ENCODE measurements around the gene CCDC81.
"Not testable (repeated sequence)": the region's sequence is repeated elsewhere in the genome, so short reads cannot be mapped to it uniquely, and the experiment has no call there.

The CCDC81 gene

DNA sequence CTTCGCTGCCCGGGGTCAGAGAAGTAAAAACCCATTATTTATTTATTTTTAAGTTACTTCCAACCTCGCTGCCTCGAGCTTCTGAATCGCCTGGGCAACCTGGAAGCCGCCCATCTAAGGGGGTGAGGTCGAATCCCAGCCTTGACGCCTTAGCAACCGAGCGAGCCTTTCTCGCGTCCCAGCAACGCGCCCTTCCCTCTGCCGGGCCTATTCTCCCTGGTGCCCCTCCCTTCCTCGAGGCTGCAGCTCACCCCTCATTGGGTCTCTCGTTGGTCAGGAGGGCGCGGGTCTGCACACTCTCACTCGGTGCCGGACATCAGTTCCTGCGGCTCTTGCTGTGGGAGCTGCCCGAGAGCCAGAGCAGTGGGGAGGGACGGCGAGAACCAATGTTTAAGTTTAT, at the start of gene CCDC81:
Gene CCDC81 (plus strand): TSS at position 302 of the 400 bp plus-strand sequence. CDS start 277 bp downstream, outside the sequence.
- no peak for DNase-seq

DNA sequence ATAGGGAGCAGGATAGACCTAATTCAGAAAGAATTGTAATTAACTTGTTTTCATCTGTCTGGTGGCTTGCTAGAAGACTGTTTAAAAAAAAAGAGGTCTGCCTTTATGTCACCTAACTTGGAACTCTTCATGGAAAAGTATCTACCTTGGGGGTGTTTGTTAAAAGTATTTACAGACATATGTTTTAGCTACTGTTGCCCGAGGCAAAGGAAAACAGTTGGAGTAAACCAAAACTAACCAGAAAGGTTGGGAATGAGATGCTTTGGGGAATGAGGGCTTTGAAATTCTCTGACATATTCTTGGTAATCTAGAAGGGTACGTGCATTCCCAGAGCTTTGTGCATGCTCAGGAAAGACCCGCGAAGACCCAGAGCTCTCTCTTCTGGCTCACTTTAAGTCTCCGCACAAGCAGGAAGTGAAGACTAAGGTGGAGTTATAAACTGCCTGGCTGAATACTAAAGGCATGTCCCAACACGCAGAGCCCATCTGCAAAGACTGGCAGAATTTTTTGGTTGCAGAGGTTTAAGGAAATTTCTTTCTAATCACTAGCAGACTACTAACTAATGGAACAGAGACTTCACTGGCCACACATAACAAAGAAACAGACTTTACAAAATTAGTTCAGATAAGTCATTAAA, 39.4 kb upstream of the CCDC81 start:
- DNase-seq: no peak

DNA sequence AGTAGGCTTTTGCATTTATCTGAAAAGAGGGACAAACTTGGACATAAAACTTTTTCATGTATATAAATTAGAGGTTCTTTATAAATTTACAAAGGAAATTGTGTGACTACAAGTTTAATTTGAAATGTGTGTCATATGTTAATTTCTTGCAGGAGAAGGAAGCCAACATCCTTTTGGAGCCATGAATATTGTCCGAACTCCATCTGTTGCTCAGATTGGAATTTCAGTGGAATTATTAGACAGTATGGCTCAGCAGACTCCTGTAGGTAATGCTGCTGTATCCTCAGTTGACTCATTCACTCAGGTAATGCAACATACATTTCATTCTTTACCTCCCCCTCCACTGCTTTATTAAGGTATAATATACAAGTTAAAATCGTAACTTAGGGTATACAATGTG, 37.5 kb upstream of the CCDC81 start:
- DNase-seq: no peak

DNA sequence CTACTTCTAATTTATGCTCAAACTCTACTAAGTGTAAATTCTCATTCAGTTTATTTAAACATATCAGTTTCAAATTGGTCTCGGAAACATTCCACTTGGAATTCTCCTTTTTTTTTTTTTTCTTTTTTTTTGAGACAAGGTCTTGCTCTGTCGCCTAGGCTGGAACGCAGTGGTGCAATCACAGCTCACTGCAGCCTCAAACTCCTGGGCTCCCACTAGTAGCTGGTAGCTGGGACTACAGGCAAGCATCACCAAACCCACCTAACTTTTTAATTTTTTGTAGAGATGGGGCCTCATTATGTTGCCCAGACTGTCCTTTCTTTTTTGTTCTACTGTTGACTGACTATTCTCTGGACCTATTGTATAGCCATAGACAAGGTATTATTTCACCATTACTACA, 33.3 kb upstream of the CCDC81 start:
- no peak for DNase-seq

- DNase-seq: no peak
Observed at GRCh38 chr11:86346513-86346912, 28.2 kb upstream of the CCDC81 start.

- DNase-seq: no peak
Observed at GRCh38 chr11:86355256-86355655, 19.4 kb upstream of the CCDC81 start.

DNA sequence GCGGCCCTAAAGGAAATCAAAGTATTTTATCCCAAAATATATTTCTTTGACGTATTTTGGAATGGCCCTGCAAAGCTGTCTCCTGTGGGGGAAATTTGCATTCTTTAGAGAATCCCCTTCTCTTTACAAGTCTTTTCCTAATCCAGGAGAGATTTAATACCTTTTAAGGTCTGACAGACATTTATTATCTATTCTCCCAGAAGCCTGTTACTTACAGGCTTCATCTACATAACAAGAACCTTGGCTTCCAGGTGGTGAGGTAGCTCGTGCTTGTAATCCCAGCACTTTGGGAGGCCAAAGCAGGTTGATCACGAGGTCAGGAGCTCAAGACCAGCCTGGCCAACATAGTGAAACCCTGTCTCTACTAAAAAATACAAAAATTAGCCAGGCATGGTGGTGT, 17.3 kb upstream of the CCDC81 start:
- not testable (repeated sequence) for DNase-seq

DNA sequence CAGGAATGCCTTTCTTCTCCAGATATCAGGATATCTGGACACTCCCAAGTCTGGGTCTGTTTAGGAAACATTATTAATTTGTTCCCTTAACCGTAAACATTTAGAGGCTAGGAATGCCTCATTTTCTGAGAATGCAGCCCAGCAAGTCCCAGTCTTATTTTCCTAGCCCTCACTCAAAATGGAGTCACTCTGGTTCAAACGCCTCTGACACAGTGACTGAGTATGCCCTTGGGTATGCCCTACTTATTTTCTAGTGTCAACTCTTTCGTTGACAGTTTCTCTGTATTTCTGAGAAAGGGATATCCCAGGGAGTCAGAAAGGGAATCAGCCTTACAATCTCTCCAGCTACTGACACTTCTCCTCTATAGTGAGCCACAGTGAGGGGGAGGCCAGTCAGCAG, 16.0 kb upstream of the CCDC81 start:
- DNase-seq: no peak

- DNase-seq: no peak
Observed at GRCh38 chr11:86360775-86361395, 13.8 kb upstream of the CCDC81 start.

DNA sequence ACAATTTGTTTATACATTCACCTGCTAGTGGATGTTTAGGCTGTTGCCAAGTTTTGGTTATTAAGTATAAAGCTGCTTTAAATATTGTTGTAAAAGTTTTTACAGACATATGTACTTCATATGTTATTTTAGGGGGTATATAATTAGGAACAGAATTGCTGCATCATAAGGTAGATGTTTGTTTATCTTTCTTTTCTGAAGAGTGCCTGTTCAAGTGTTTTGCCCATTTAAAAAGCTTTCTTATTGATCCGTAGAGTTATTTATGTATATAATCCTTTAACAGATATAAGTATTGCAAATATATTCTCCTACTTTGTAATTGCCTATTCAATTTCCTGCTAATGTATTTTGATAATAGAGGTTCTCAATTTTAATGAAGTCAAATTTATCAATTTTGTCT, 11.3 kb upstream of the CCDC81 start:
- no peak for DNase-seq

DNA sequence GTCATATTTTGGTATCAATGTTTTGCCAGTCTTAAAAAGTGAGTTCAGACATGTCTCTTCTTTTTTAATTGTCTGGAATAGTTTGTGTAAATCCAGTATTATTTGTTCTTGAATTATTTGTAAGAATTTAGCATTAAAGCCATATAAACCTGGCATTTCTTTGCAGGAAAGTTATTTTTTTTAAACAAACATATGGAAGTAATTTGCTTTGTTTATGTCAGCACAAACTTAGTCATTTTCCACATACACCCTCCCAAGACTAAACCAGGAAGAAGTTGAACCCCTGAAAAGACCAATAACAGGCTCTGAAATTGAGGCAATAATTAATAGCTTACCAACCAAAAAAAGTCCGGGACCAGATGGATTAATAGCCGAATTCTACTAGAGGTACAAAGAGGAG, 9.1 kb upstream of the CCDC81 start:
- DNase-seq: no peak

DNA sequence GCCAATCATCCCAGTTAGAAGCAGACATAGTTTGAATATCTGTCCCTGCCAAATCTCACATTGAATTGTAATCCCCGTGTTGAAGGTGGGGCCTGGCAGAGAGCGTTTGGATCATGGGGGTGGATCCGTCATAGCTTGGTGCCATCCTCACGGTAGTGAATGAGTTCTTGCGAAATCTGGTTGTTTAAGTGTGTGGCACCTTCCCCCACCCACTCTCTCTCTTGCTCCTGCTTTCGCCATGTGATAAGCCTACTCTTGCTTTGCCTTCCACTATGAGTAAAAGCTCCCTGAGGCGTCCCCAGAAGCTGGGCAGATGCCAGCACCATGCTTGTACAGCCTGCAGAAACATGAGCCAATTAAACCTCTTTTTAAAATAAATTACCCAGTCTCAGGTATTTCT, 5.0 kb upstream of the CCDC81 start:
- no peak for DNase-seq

GRCh38 chr11:86370171-86370570, 4.5 kb upstream of the CCDC81 start:
- DNase-seq: no peak

DNA sequence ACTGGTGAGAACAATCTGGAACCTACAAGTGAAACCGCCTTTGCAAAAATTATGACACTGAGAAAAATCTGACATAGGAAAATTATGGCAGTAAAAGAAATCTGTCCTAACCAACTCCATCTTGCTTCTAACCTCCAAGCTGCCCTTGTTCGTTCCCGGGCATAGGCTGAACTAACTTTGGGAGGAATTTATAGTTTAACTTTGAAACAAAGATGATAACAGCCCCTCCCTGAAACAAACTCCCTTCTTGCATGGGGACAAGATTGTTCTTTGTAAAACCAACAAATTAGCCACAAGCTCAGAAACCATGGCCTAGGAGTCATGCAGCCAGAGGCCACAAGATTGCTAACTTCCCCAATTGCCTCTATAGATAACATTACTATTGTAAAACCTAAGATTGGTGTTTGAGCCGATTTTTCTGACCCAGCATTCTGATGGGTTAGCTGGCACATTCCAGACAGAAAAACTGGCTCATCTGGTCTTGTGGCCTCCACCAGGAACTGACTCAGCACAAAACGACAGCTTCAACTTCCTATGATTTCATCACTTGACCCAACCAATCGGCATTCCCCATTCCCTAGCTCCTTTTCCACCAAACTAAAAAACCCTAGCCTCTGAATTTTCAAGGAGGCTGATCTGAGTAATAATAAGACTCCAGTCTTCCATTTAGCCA, 3.6 kb upstream of the CCDC81 start:
- no peak for DNase-seq

DNA sequence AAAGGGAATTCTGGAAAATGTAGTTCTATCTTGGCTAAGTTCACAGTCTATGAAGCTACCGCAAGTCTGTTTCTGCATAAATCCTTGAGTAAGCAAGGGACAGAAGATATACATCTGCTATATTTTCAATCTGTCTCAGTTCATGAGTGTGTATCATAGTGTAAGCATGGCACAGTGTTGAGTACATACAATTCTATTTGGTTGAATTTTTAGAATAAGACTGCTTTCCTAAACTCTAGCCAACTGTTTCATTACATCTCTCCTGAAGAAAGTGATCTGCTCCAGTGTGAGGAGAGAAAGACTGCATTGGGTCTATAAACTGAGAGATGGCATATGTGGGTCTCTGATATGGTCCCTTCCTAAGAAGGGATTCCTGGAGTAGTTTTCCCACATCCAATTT, 2.6 kb upstream of the CCDC81 start:
- DNase-seq: no peak

DNA sequence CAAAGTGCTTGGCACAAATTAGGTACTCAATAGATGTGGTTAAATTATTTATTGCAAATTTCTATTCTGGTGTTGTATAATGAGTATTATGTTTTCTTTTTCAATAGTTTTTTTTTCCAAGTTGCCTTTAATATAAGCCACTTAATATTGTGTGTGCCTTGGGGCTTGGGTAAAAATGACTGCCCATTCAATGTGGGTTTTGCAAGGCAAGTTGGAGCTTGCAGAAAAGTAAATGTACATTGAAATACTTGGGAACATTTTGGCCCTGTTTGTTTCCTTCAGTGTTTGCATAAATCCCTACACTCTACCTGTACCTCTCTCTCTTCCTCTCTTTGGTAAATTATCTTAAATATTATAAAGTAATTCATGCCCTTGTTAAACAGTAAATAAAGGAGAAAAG, 2.1 kb upstream of the CCDC81 start:
- DNase-seq: peak; percentile 63

- DNase-seq: no peak
Observed at GRCh38 chr11:86374069-86374468, 618 bp upstream of the CCDC81 start.

- no peak for DNase-seq
Observed at GRCh38 chr11:86377972-86378371, 3.3 kb downstream of the CCDC81 start.

DNA sequence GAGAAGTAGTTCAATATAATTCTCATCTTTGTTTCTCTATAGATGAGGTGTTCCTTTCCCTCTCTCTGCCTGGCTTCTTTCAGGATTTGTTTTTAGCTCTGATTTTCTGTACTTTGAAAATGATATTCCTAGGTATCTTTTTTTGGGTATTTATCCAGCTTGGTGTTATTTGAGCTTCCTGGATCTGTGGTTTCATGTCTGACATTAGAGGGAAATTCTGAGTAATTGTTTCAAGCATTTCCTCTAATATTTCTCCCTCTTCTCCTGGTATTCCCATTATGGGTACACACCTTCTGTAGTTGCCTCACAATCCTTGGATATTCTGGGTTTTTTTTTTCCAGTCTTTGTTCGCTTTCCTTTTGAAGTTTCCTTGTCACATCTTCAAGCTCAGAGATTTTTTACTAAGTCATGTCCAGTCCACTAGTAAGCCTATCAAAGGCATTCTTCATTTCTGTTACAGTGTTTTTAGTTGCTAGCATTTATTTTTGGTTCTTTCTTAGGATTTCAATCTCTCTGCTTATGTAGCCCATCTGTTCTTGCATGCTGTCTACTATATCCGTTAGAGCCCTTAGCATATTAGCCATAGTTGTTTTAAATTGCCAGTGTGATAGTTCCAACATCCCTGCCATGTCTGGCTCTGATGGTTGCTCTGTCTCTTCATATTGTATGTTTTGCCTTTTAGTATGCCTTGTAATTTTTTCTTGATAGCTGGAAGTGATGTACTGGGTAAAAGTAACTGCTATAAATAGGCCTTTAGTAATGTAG, 5.8 kb downstream of the CCDC81 start:
- DNase-seq: no peak

DNA sequence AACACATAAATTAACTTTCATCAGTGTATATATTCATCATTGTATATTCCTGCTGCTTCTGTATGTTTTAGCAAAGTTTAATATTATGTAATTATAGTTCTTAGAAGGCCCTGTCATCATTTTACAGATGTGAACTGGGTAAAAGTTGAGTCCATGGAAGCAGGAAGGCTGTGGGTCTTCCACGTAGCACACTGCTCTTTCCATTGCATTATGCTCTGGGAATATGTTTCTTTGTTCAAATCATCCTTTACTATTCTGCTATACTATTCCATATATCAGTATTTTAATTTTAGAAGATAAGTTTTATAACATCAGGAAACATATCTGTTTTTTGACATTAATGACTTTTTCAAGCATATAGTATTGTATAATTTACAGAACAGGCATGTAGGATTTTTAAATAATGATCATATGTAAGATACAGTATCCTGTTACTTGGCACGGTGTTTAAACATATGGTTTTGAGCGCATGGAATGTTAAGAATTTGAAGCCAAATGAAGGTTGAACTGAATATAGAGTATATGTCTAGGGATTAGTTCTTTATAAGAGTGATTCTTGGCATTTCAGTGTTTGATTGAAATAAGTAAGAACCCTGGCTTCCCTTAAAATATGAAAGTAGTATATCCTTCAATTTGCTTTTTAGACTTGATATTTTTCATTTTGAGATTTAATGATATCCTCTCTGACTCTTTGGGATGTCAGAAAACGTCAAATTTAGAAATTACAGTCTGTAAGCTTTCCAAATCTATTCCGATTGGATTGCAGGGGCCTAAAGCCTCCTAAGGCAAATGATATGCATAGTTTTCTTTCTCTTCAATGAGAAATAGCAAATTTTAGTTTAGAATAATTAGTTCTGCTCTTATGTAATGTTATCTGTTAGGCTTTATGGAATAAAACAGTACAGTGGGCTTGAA, 8.6 kb downstream of the CCDC81 start:
- no peak for DNase-seq

GRCh38 chr11:86386283-86386682, 11.6 kb downstream of the CCDC81 start:
- DNase-seq: no peak

DNA sequence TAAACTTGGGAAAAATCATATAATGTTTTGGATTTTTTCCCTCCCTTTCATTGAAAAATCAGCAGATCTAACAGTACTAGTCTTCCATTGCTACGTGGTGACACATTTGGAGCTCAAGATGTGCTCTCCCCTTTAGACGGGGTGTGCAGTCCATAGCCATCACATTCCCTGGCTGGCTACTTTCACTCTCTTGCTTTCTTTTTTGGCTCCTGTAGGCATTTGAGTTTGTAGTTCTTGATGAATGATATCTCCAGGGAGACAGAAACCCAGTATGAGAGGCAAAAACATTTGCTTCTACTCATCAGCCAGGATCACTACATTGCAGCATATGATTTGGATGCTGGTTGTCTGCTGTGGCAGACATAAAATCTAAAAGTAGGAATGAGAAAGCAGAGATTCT, 12.1 kb downstream of the CCDC81 start:
- no peak for DNase-seq

- no peak for DNase-seq
Observed at GRCh38 chr11:86388198-86388597, 13.5 kb downstream of the CCDC81 start.

All from NCI-H1105 treated with DMSO at 0.1 percent for 48 hours (cell line).